A673 (cell line): ENCODE data around the gene FNBP1. TPM values are rescaled to one million over a fixed set of nuclear protein-coding genes. Genes with fewer than 3 reads are reported as not detected.
A peak's percentile ranks its signal among the peaks of the same experiment; 100 is the strongest.
"Not testable (repeated sequence)": the region's sequence is repeated elsewhere in the genome, so short reads cannot be mapped to it uniquely, and the experiment has no call there.

Source experiments
- BruUV-seq: library from RNA; stranded (reverse); fragments of 400-500 nt; replicated peaks from 2 replicates; lab custom pipeline; 2021; lab: Mats Ljungman, UMichigan
- CTCF ChIA-PET: fragments of 300-600 bp; sonication (Branson Sonifier 250); formaldehyde crosslinking; loops from one replicate; lab custom pipeline; 2022; ENCODE audit warnings: antibody characterized with exemption; lab: Charles Lee
- POLR2A ChIA-PET: fragments of 300-600 bp; sonication (Branson Sonifier 250); formaldehyde crosslinking; loops from one replicate; lab custom pipeline; 2022; ENCODE audit warnings: antibody characterized with exemption; ENCODE audit not compliant: low non-redundant PET; lab: Charles Lee
- DNase-seq: peaks from one replicate; pipeline ENCODE4 v3.0.0-alpha.2; 2015; ENCODE audit warnings: low spot score
- H3K27ac ChIP-seq: fragments of 200-600 bp; sonication (generic); 2 replicates; pipeline ENCODE4 v1.5.1; 2016; ENCODE audit warnings: mixed run types, low read depth, mild to moderate bottlenecking, mixed read lengths, antibody characterized with exemption, low read length; ENCODE audit not compliant: poor library complexity, severe bottlenecking
- H3K27me3 ChIP-seq: fragments of 200-600 bp; sonication (generic); replicated peaks from 2 replicates; pipeline ENCODE4 v1.6.1; 2017; ENCODE audit warnings: mixed run types, low read depth, mild to moderate bottlenecking, mixed read lengths, antibody characterized with exemption, low read length; ENCODE audit not compliant: insufficient read depth, poor library complexity
- H3K36me3 ChIP-seq: fragments of 200-600 bp; sonication (generic); 2 replicates; pipeline ENCODE4 v1.6.1; 2016; ENCODE audit warnings: mixed run types, mild to moderate bottlenecking, mixed read lengths, antibody characterized with exemption, low read length; ENCODE audit not compliant: insufficient read depth, poor library complexity, severe bottlenecking
- H3K4me1 ChIP-seq: fragments of 200-600 bp; sonication (generic); 2 replicates; pipeline ENCODE4 v1.6.1; 2017; ENCODE audit warnings: mixed run types, mild to moderate bottlenecking, mixed read lengths, antibody characterized with exemption, low read length; ENCODE audit not compliant: insufficient read depth, poor library complexity, severe bottlenecking
- H3K4me3 ChIP-seq: fragments of 200-600 bp; sonication (generic); 2 replicates; pipeline ENCODE4 v1.5.1; 2016; ENCODE audit warnings: low read depth, mixed run types, mild to moderate bottlenecking, mixed read lengths, low read length; ENCODE audit not compliant: poor library complexity, severe bottlenecking
- H3K9me3 ChIP-seq: fragments of 200-600 bp; sonication (generic); 2 replicates; pipeline ENCODE4 v1.6.1; 2016; ENCODE audit warnings: mixed run types, low read depth, mild to moderate bottlenecking, mixed read lengths, antibody characterized with exemption, low read length; ENCODE audit not compliant: poor library complexity, severe bottlenecking
- CTCF ChIP-seq: fragments of 300-800, 200-600 bp; sonication (generic); conservative IDR thresholded peaks from 2 replicates; pipeline ENCODE4 v1.5.1; 2017; ENCODE audit warnings: low read depth, mild to moderate bottlenecking, antibody characterized with exemption, low read length, moderate library complexity, mixed read lengths
- EZH2 ChIP-seq: fragments of 200-600 bp; sonication (generic); IDR thresholded peaks from 2 replicates; pipeline ENCODE4 v1.6.1; 2017; ENCODE audit warnings: borderline replicate concordance, low read depth, mild to moderate bottlenecking, mixed read lengths, antibody characterized with exemption, low read length; ENCODE audit not compliant: poor library complexity, severe bottlenecking
- intact Hi-C: fragments of 100-400 bp; cut with micrococcal nuclease; formaldehyde crosslinking; loops from one replicate; pipeline ENCODE4 v1.10.0; 2022; ENCODE audit not compliant: unreplicated experiment
- total RNA-seq: library from RNA; stranded (reverse); gene quantifications from 2 replicates; pipeline ENCODE4 v1.2.3, GENCODE V29; 2021

FNBP1 gene
- total RNA-seq, 1 experiment from 2014 or later: 200 TPM

GRCh38 chr9:129938291-129938979 is 104.6 kb downstream of the FNBP1 start:
- H3K27ac ChIP-seq: peak overlapping the region; percentile 77
- H3K4me1 ChIP-seq: peaks cover 70% of the 10 kb centered on the region
- no peak overlapping the region for H3K4me3 ChIP-seq
- intact Hi-C loops: loop anchor here (5.0 kb wide), 1 partner anchor 56 kb away; no protein-coding TSS in a partner anchor
- POLR2A ChIA-PET: interaction anchor here (0.5 kb wide), 1 partner anchor 105 kb away, joined by 6 read pairs; the partner anchor contains the start of gene FNBP1
- BruUV-seq: TSS peak; percentile 3
- CTCF ChIA-PET: interaction anchor here (0.6 kb wide), 3 partner anchors 10 to 1802 kb away, joined by 3 to 4 read pairs (median 4); no protein-coding TSS in a partner anchor
- H3K9me3 ChIP-seq: peaks cover 15% of the 10 kb centered on the region
- peaks cover 40% of the 10 kb centered on the region for H3K36me3 ChIP-seq
- peak; percentile 63 for DNase-seq
- H3K27me3 ChIP-seq: no peaks in the 10 kb centered on the region
- TF ChIP-seq EZH2 (no peak), CTCF (no peak)

- Histone ChIP-seq H3K9me3 (peaks cover 12% of the 10 kb centered on the region), H3K27ac (peak overlapping the region; percentile 77), H3K4me1 (peaks cover 75% of the 10 kb centered on the region), H3K36me3 (peaks cover 36% of the 10 kb centered on the region)
- intact Hi-C loops: loop anchor here (5.0 kb wide), 1 partner anchor 56 kb away; no protein-coding TSS in a partner anchor
- BruUV-seq, H3K4me3 ChIP-seq, POLR2A ChIA-PET, H3K27me3 ChIP-seq, DNase-seq: not testable (repeated sequence)
- CTCF ChIA-PET: interaction anchor here (0.6 kb wide), 1 partner anchor 120 kb away, joined by 3 read pairs; no protein-coding TSS in a partner anchor
Measured at GRCh38 chr9:129937879-129938278, 105.1 kb downstream of the FNBP1 start.

- no TSS peak for BruUV-seq
- Histone ChIP-seq H3K27ac (peak overlapping the region; percentile 74), H3K4me3 (no peak overlapping the region), H3K36me3 (peaks cover 22% of the 10 kb centered on the region), H3K9me3 (no peaks in the 10 kb centered on the region), H3K27me3 (no peaks in the 10 kb centered on the region), H3K4me1 (peaks cover 85% of the 10 kb centered on the region)
- TF ChIP-seq CTCF: no peak
- TF ChIP-seq EZH2: no peak
- ChIA-PET CTCF (no interaction called here), POLR2A (no interaction called here)
- intact Hi-C loops: loop anchor here (5.0 kb wide), 1 partner anchor 54 kb away; no protein-coding TSS in a partner anchor
- no peak for DNase-seq
Measured at GRCh38 chr9:129936222-129936621, 106.8 kb downstream of the FNBP1 start.
